ENCODE results near the gene ENDOD1.

- no peak for TF ChIP-seq RAD21 (IDR thresholded peaks at IDR 0.05)
- no peak for TF ChIP-seq CTCF (IDR thresholded peaks at IDR 0.05; ENCODE audit: low read depth, low read length, missing input control)
- no peak for TF ChIP-seq GABPA (IDR thresholded peaks at IDR 0.05 in 1 of 2, conservative IDR thresholded peaks at IDR 0.05 in 1 of 2)
- TF ChIP-seq REST (IDR thresholded peaks at IDR 0.05), result no peak
- TF ChIP-seq JUND (IDR thresholded peaks at IDR 0.05), result no peak
- TF ChIP-seq FOXA1 (IDR thresholded peaks at IDR 0.05), result no peak
- TF ChIP-seq RXRA (IDR thresholded peaks at IDR 0.05), result no peak
- TF ChIP-seq ZBTB33 (IDR thresholded peaks at IDR 0.05), result no peak
- no peak for TF ChIP-seq MAX (IDR thresholded peaks at IDR 0.05)
- no peak for TF ChIP-seq YY1 (IDR thresholded peaks at IDR 0.05)
- TF ChIP-seq SP1 (IDR thresholded peaks at IDR 0.05), result no peak
Observed at GRCh38 chr11:95085117-95085816, 4.4 kb upstream of the ENDOD1 start.

Data from liver (tissue), 3 donors.